HCT116 (cell line): ENCODE results near the gene SLC35B2. TPM values are rescaled to one million over a fixed set of nuclear protein-coding genes. Genes with fewer than 3 reads are reported as not detected.

ENCODE experiments used
- ATAC-seq: fragments of 200-7000 bp; cut with Tn5 transposase; 2 replicates; pipeline ENCODE4 v1.9.1; 2020; ENCODE audit warnings: mild to moderate bottlenecking, moderate library complexity
- BruUV-seq: library from RNA; stranded (reverse); fragments of 400-500 nt; replicated peaks from 2 replicates; lab custom pipeline; 2021; lab: Mats Ljungman, UMichigan
- CTCF ChIA-PET: fragments of 300-600 bp; sonication (Branson Sonifier 250); formaldehyde crosslinking; loops from one replicate; lab custom pipeline; 2021; ENCODE audit warnings: antibody characterized with exemption; lab: Charles Lee
- POLR2A ChIA-PET: fragments of 300-600, 350-600 bp; sonication (Branson Sonifier 250); formaldehyde crosslinking; loops from one replicate; lab custom pipeline; 2021; ENCODE audit warnings: antibody characterized with exemption; lab: Charles Lee
- RAD21 ChIA-PET, 2 experiments: fragments of 300-600 bp; sonication (Branson Sonifier 250); formaldehyde crosslinking; loops; one replicate each; lab custom pipeline; 2023; ENCODE audit warnings: low total read pairs in 2 of 2; ENCODE audit not compliant: uncharacterized antibody in 2 of 2, unreplicated experiment in 2 of 2, low non-redundant PET in 1 of 2; lab: Charles Lee
- DNase-seq: peaks from one replicate; pipeline ENCODE4 v3.0.0-alpha.2; 2010; ENCODE audit warnings: low read depth, low spot score
- H2AFZ ChIP-seq: fragments of 200-600 bp; shearing (Covaris generic), sonication (generic); 2 replicates; pipeline ENCODE4 v1.6.1; 2017; ENCODE audit warnings: low read depth, mixed run types, mixed read lengths, antibody characterized with exemption, low read length; ENCODE audit not compliant: poor library complexity, severe bottlenecking
- H3K27ac ChIP-seq: 2 replicates; pipeline ENCODE4 v1.5.1; 2012; ENCODE audit warnings: low read depth, low read length
- H3K27me3 ChIP-seq: fragments of 200-600 bp; sonication (generic); 2 replicates; pipeline ENCODE4 v1.6.1; 2016; ENCODE audit warnings: mixed run types, low read length, mixed read lengths; ENCODE audit not compliant: insufficient read depth
- H3K36me3 ChIP-seq, 2 experiments: fragments of 200-500 bp in 1 of 2; fragments of 200-600 bp in 1 of 2; sonication (Bioruptor generic) in 1 of 2; sonication (generic) in 1 of 2; 2 replicates each; pipeline versions ENCODE4 v1.5.1 to v1.6.1; 2014 to 2016; ENCODE audit warnings: low read length in 2 of 2, inconsistent platforms in 1 of 2, mixed read lengths in 1 of 2, mixed run types in 1 of 2; ENCODE audit not compliant: insufficient read depth in 2 of 2, control insufficient read depth in 1 of 2
- H3K4me1 ChIP-seq, 2 experiments: fragments of 200-600 bp in 1 of 2; sonication (generic) in 1 of 2; 2 replicates each; pipeline versions ENCODE4 v1.5.1 to v1.6.1; 2012 to 2017; ENCODE audit warnings: low read length in 2 of 2, inconsistent platforms in 1 of 2, mild to moderate bottlenecking in 1 of 2, mixed read lengths in 1 of 2, mixed run types in 1 of 2, moderate library complexity in 1 of 2; ENCODE audit not compliant: insufficient read depth in 2 of 2, control insufficient read depth in 1 of 2
- H3K4me2 ChIP-seq: fragments of 200-600 bp; sonication (generic); 2 replicates; pipeline ENCODE4 v1.6.1; 2017; ENCODE audit warnings: mixed run types, low read length, mixed read lengths
- H3K4me3 ChIP-seq, 2 experiments: fragments of 200-600 bp in 1 of 2; sonication (generic) in 1 of 2; replicated peaks in 1 of 2; 2 replicates each; pipeline ENCODE4 v1.5.1; 2011 to 2016; ENCODE audit warnings: low read length in 2 of 2, control low read depth in 1 of 2, low read depth in 1 of 2, mild to moderate bottlenecking in 1 of 2, mixed read lengths in 1 of 2, mixed run types in 1 of 2
- H3K79me2 ChIP-seq: fragments of 200-600 bp; sonication (generic); 2 replicates; pipeline ENCODE4 v1.6.1; 2017; ENCODE audit warnings: mild to moderate bottlenecking, mixed run types, low read length, moderate library complexity, mixed read lengths; ENCODE audit not compliant: insufficient read depth
- H3K9ac ChIP-seq: fragments of 200-600 bp; sonication (generic); 2 replicates; pipeline ENCODE4 v1.6.1; 2016; ENCODE audit warnings: low read length, mixed read lengths
- H3K9me2 ChIP-seq: fragments of 200-600 bp; sonication (generic), shearing (Covaris generic); 2 replicates; pipeline ENCODE4 v1.6.1; 2017; ENCODE audit warnings: mixed run types, mild to moderate bottlenecking, moderate library complexity; ENCODE audit not compliant: insufficient read depth
- H3K9me3 ChIP-seq, 2 experiments: fragments of 200-500 bp in 1 of 2; fragments of 200-600 bp in 1 of 2; sonication (Bioruptor generic) in 1 of 2; sonication (generic) in 1 of 2; 2 replicates each; pipeline ENCODE4 v1.6.1; 2014 to 2017; ENCODE audit warnings: low read length in 2 of 2, mixed read lengths in 2 of 2, inconsistent platforms in 1 of 2, low read depth in 1 of 2, mild to moderate bottlenecking in 1 of 2, mixed run types in 1 of 2, moderate library complexity in 1 of 2; ENCODE audit not compliant: control insufficient read depth in 1 of 2, insufficient read depth in 1 of 2
- H4K20me1 ChIP-seq: fragments of 200-600 bp; sonication (generic), shearing (Covaris generic); 2 replicates; pipeline ENCODE4 v1.6.1; 2017; ENCODE audit warnings: mixed run types, mild to moderate bottlenecking, moderate library complexity; ENCODE audit not compliant: insufficient read depth
- ATF3 ChIP-seq: IDR thresholded peaks from 2 replicates; pipeline ENCODE4 v1.6.1; 2012
- CTCF ChIP-seq, 3 experiments: fragments of 200-600 bp in 1 of 3; sonication (generic) in 1 of 3; IDR thresholded peaks in 2 of 3; conservative IDR thresholded peaks in 1 of 3; 2 replicates each; pipeline ENCODE4 v1.5.1; 2012 to 2017; ENCODE audit warnings: low read depth in 2 of 3, low read length in 2 of 3, antibody characterized with exemption in 1 of 3, borderline replicate concordance in 1 of 3, control low read depth in 1 of 3, mild to moderate bottlenecking in 1 of 3, mixed read lengths in 1 of 3, mixed run types in 1 of 3, moderate library complexity in 1 of 3; ENCODE audit not compliant: insufficient read depth in 1 of 3
- EZH2 ChIP-seq: fragments of 200-600 bp; sonication (generic); IDR thresholded peaks from 2 replicates; pipeline ENCODE4 v1.6.1; 2017; ENCODE audit warnings: antibody characterized with exemption, mixed run types
- SIN3A ChIP-seq: IDR thresholded peaks from 2 replicates; pipeline ENCODE4 v1.6.1; 2012; ENCODE audit warnings: low read depth
- ZFX ChIP-seq: fragments of 450-650 bp; IDR thresholded peaks from 2 replicates; pipeline ENCODE4 v1.6.1; 2017
- ZNF274 ChIP-seq: fragments of 200-500 bp; sonication (Bioruptor generic); IDR thresholded peaks from 2 replicates; pipeline ENCODE4 v1.6.1; 2014; ENCODE audit warnings: mild to moderate bottlenecking, low read depth, low read length, inconsistent platforms
- intact Hi-C: fragments of 100-400 bp; cut with micrococcal nuclease; formaldehyde crosslinking; loops from 2 replicates; pipeline ENCODE4 v1.10.0; 2022
- total RNA-seq: library from RNA; stranded (reverse); gene quantifications from one replicate; pipeline ENCODE4 v1.2.1, GENCODE V29; 2021; ENCODE audit not compliant: unreplicated experiment
- TF ChIP-seq, protein P1 (sequence below): IDR thresholded peaks from 2 replicates; pipeline ENCODE4 v1.6.1; 2011; ENCODE audit warnings: mild to moderate bottlenecking, low read length, moderate library complexity; ENCODE audit not compliant: insufficient replicate concordance; ENCODE audit errors: extremely low read depth

Gene SLC35B2
- total RNA-seq, 1 experiment from 2014 or later = 50.5 TPM

DNA sequence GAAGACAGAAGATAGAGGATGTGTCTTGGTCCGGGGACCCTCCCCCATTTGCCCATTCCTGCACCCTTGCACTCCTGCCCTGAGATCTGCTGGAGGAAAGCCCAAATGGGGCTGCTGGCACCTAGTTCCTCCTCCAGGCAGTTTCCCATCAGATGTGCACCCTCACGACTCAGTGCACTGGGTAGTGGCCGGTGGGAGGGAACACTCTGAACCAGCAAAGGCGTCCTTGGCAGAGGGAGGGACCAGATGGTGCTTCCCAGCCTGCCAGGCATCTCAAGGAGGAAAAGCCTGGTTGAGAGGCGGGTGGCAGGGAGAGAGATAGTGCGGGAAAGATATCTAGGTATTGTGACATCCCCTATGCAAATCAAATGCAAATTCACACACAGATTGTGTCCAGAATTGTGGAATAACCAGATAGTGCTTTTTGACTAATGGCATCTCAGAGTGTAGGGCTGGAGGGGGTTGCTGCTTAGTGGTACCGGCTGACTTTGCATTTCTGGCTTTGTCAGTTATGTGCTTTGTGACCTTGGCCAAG is 32.5 kb upstream of the SLC35B2 start:
- no peak overlapping the region for H2AFZ ChIP-seq
- H4K20me1 ChIP-seq = no peaks in the 10 kb centered on the region
- TF ChIP-seq CTCF (IDR thresholded peaks at IDR 0.05 in 2 of 3, conservative IDR thresholded peaks at IDR 0.05 in 1 of 3; ENCODE audit: borderline replicate concordance in 1 of 3, insufficient read depth in 1 of 3, low read depth in 2 of 3, low read length in 2 of 3) = no peak
- no peak for TF ChIP-seq ATF3
- no peak for TF ChIP-seq ZNF274
- TF ChIP-seq EZH2 = no peak
- no peak for TF ChIP-seq SIN3A
- TF ChIP-seq, protein P1, sequence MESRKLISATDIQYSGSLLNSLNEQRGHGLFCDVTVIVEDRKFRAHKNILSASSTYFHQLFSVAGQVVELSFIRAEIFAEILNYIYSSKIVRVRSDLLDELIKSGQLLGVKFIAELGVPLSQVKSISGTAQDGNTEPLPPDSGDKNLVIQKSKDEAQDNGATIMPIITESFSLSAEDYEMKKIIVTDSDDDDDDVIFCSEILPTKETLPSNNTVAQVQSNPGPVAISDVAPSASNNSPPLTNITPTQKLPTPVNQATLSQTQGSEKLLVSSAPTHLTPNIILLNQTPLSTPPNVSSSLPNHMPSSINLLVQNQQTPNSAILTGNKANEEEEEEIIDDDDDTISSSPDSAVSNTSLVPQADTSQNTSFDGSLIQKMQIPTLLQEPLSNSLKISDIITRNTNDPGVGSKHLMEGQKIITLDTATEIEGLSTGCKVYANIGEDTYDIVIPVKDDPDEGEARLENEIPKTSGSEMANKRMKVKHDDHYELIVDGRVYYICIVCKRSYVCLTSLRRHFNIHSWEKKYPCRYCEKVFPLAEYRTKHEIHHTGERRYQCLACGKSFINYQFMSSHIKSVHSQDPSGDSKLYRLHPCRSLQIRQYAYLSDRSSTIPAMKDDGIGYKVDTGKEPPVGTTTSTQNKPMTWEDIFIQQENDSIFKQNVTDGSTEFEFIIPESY = no peak
- no peak for TF ChIP-seq ZFX
- TF ChIP-seq, all 23 proteins: peak for 0
- ChIA-PET POLR2A (no interaction called here), RAD21 (no interaction called here), CTCF (no interaction called here)
- peaks cover 33% of the 10 kb centered on the region for H3K27me3 ChIP-seq
- no peak overlapping the region for H3K4me3 ChIP-seq
- no peak overlapping the region for H3K9ac ChIP-seq
- H3K36me3 ChIP-seq = no peaks in the 10 kb centered on the region
- H3K79me2 ChIP-seq = no peaks in the 10 kb centered on the region
- ATAC-seq (no peak), DNase-seq (no peak)
- H3K4me2 ChIP-seq = no peak overlapping the region
- peaks cover 2 to 3% of the 10 kb centered on the region in 2 experiments; a peak in 3 of 4 replicates for H3K4me1 ChIP-seq
- H3K27ac ChIP-seq = no peak overlapping the region
- no peaks in the 10 kb centered on the region for H3K9me2 ChIP-seq
- H3K9me3 ChIP-seq = no peaks in the 10 kb centered on the region
- BruUV-seq = no TSS peak
- intact Hi-C loops = no loop called here
